Trophoblast cell (in vitro differentiated cells and primary cell): ENCODE data around the gene BRF1.

Source experiments
- DNase-seq, 2 donors: peaks; one replicate each; pipeline ENCODE4 v3.0.0-alpha.2; 2016
- H2AFZ ChIP-seq: 2 replicates; pipeline ENCODE4 v1.6.1; 2013; ENCODE audit warnings: low read length, moderate library complexity, mild to moderate bottlenecking; ENCODE audit not compliant: insufficient read depth, poor library complexity
- H2AK5ac ChIP-seq: 2 replicates; pipeline ENCODE4 v1.6.1; 2013; ENCODE audit warnings: mild to moderate bottlenecking, low read length
- H2BK120ac ChIP-seq: 2 replicates; pipeline ENCODE4 v1.6.1; 2013; ENCODE audit warnings: low read length, mild to moderate bottlenecking, moderate library complexity; ENCODE audit not compliant: insufficient read depth, poor library complexity
- H2BK12ac ChIP-seq: 2 replicates; pipeline ENCODE4 v1.6.1; 2013; ENCODE audit warnings: mild to moderate bottlenecking, low read length, moderate library complexity
- H2BK5ac ChIP-seq: 2 replicates; pipeline ENCODE4 v1.6.1; 2013; ENCODE audit warnings: low read length, low read depth, moderate library complexity, mild to moderate bottlenecking; ENCODE audit not compliant: poor library complexity
- H3K14ac ChIP-seq: 2 replicates; pipeline ENCODE4 v1.6.1; 2013; ENCODE audit warnings: mild to moderate bottlenecking, low read length
- H3K18ac ChIP-seq: 2 replicates; pipeline ENCODE4 v1.6.1; 2013; ENCODE audit warnings: mild to moderate bottlenecking, low read length
- H3K23ac ChIP-seq: 2 replicates; pipeline ENCODE4 v1.6.1; 2013; ENCODE audit warnings: low read length
- H3K27ac ChIP-seq: 2 replicates; pipeline ENCODE4 v1.5.1; 2013; ENCODE audit warnings: low read depth, mild to moderate bottlenecking, inconsistent platforms, low read length, moderate library complexity
- H3K27me3 ChIP-seq: 2 replicates; pipeline ENCODE4 v1.6.1; 2013; ENCODE audit warnings: inconsistent platforms, mild to moderate bottlenecking, low read length, moderate library complexity; ENCODE audit not compliant: insufficient read depth
- H3K36me3 ChIP-seq, 2 experiments: 1 replicate in 1 of 2; 2 replicates in 1 of 2; pipeline ENCODE4 v1.6.1; 2013; ENCODE audit warnings: low read length in 2 of 2, mild to moderate bottlenecking in 2 of 2, moderate library complexity in 1 of 2; ENCODE audit not compliant: insufficient read depth in 2 of 2, control insufficient read depth in 1 of 2
- H3K4ac ChIP-seq: 2 replicates; pipeline ENCODE4 v1.6.1; 2013; ENCODE audit warnings: low read depth, mild to moderate bottlenecking, low read length, moderate library complexity
- H3K4me1 ChIP-seq, 2 experiments: 1 replicate in 1 of 2; 2 replicates in 1 of 2; pipeline ENCODE4 v1.6.1; 2013; ENCODE audit warnings: low read length in 2 of 2, mild to moderate bottlenecking in 2 of 2, moderate library complexity in 1 of 2; ENCODE audit not compliant: insufficient read depth in 2 of 2, control insufficient read depth in 1 of 2
- H3K4me2 ChIP-seq: 2 replicates; pipeline ENCODE4 v1.6.1; 2013; ENCODE audit warnings: inconsistent platforms, mild to moderate bottlenecking, low read length, moderate library complexity
- H3K4me3 ChIP-seq: 2 replicates; pipeline ENCODE4 v1.5.1; 2013; ENCODE audit warnings: mild to moderate bottlenecking, low read depth, low read length, inconsistent platforms
- H3K79me1 ChIP-seq: one replicate; pipeline ENCODE4 v1.6.1; 2013; ENCODE audit warnings: low read length
- H3K79me2 ChIP-seq: 2 replicates; pipeline ENCODE4 v1.6.1; 2013; ENCODE audit warnings: low read length, mild to moderate bottlenecking; ENCODE audit not compliant: control insufficient read depth, insufficient read depth, poor library complexity
- H3K9ac ChIP-seq: 2 replicates; pipeline ENCODE4 v1.6.1; 2013; ENCODE audit warnings: mild to moderate bottlenecking, low read length
- H3K9me3 ChIP-seq: 2 replicates; pipeline ENCODE4 v1.6.1; 2013; ENCODE audit warnings: low read depth, mild to moderate bottlenecking, control low read depth, inconsistent platforms, low read length; ENCODE audit not compliant: insufficient read depth
- H4K12ac ChIP-seq: 2 replicates; pipeline ENCODE4 v1.6.1; 2013; ENCODE audit warnings: low read depth, mild to moderate bottlenecking, low read length, moderate library complexity
- H4K8ac ChIP-seq: 2 replicates; pipeline ENCODE4 v1.6.1; 2013; ENCODE audit warnings: low read depth, mild to moderate bottlenecking, low read length, moderate library complexity
- H4K91ac ChIP-seq: one replicate; pipeline ENCODE4 v1.6.1; 2013; ENCODE audit warnings: low read depth, mild to moderate bottlenecking, low read length, moderate library complexity
- WGBS: extraction: QIAGEN DNeasy Blood & Tissue Kit; methylation state at CpG from one replicate; pipeline ENCODE4 v1.1.7; 2013; ENCODE audit warnings: missing lambda C conversion rate; ENCODE audit not compliant: insufficient read length, insufficient coverage; ENCODE audit errors: extremely low coverage; 5-methylcytosine and 5-hydroxymethylcytosine counted together

Gene BRF1

DNA sequence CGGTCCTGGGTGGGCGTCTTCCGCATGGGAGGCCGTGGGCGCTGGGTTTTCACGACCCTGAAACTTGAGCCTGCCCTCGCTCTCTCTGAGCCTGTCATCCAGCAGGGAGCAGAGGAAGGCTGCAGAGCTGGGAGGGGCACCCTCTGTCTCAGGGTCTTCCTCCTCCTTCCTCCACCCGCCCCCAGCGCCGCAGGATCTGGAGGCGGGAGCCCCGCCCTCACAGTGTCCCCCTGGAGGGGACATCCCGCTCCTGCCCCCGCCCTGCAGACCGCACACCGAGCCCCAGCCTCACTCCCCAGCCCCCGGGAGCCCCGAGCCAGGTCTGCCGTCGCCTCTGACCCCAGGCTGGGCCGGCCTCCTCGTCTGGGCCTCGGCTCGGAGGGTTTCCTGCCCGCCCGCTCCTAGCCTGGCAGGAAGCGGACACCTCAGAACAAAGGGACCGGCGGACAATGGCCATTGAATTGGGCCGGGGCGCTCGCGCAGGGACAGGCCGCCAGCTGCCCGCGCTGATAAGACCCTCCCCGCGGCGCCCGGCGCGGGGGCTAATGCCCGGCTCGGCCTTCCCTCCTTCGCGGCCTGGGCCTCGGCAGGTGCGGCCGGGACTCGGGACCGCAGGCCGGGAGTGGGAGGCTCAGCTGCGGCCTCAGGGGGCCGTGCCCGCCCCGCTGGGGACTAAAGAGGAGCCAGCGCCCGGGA, 104.4 kb downstream of the BRF1 start:
- Histone ChIP-seq H3K4me3 (no peak overlapping the region), H3K79me1 (no peaks in the 10 kb centered on the region), H3K36me3 (no peaks in the 10 kb centered on the region), H4K8ac (peak overlapping the region; percentile 6), H2BK12ac (no peak overlapping the region), H3K9me3 (peaks cover 4% of the 10 kb centered on the region), H3K4ac (no peak overlapping the region), H3K14ac (no peak overlapping the region), H2BK5ac (no peak overlapping the region), H3K27ac (no peak overlapping the region), H3K9ac (no peak overlapping the region), H3K18ac (no peak overlapping the region), H4K91ac (peak overlapping the region; percentile 28), H3K27me3 (peaks cover 17% of the 10 kb centered on the region), H3K4me1 (peaks cover 0 to 10% of the 10 kb centered on the region in 2 experiments), H2AK5ac (no peak overlapping the region), H3K4me2 (peak overlapping the region; percentile 57), H3K79me2 (no peaks in the 10 kb centered on the region), H2AFZ (peak overlapping the region; percentile 60), H2BK120ac (no peak overlapping the region), H3K23ac (no peak overlapping the region), H4K12ac (peak overlapping the region; percentile 36)
- DNase-seq: no peak
- no CpG with 5 or more reads among the region's 58 CpGs for WGBS

GRCh38 chr14:105195522-105196264, 105.1 kb downstream of the BRF1 start:
- peak overlapping the region; percentile 60 for H2AFZ ChIP-seq
- WGBS: no CpG with 5 or more reads among the region's 25 CpGs
- no peaks in the 10 kb centered on the region for H3K79me1 ChIP-seq
- no peaks in the 10 kb centered on the region for H3K79me2 ChIP-seq
- H3K4me2 ChIP-seq: peak overlapping the region; percentile 57
- no peak overlapping the region for H3K4me3 ChIP-seq
- no peak overlapping the region for H2BK120ac ChIP-seq
- H2BK12ac ChIP-seq: no peak overlapping the region
- H4K8ac ChIP-seq: peak overlapping the region; percentile 6
- H3K18ac ChIP-seq: no peak overlapping the region
- H3K14ac ChIP-seq: no peak overlapping the region
- H4K91ac ChIP-seq: peak overlapping the region; percentile 28
- H3K9me3 ChIP-seq: peaks cover 4% of the 10 kb centered on the region
- no peaks in the 10 kb centered on the region for H3K36me3 ChIP-seq
- no peak overlapping the region for H3K23ac ChIP-seq
- H3K27me3 ChIP-seq: peaks cover 17% of the 10 kb centered on the region
- peaks cover 0 to 10% of the 10 kb centered on the region in 2 experiments for H3K4me1 ChIP-seq
- H4K12ac ChIP-seq: no peak overlapping the region
- no peak overlapping the region for H2BK5ac ChIP-seq
- no peak overlapping the region for H3K9ac ChIP-seq
- no peak overlapping the region for H2AK5ac ChIP-seq
- no peak for DNase-seq
- no peak overlapping the region for H3K27ac ChIP-seq
- H3K4ac ChIP-seq: no peak overlapping the region

GRCh38 chr14:105195051-105195450, 105.8 kb downstream of the BRF1 start:
- H2BK120ac ChIP-seq: no peak overlapping the region
- no peak overlapping the region for H3K14ac ChIP-seq
- H3K4me2 ChIP-seq: no peak overlapping the region
- H4K91ac ChIP-seq: no peak overlapping the region
- no peaks in the 10 kb centered on the region for H3K79me2 ChIP-seq
- no peak overlapping the region for H2AFZ ChIP-seq
- peaks cover 4% of the 10 kb centered on the region for H3K9me3 ChIP-seq
- H3K4ac ChIP-seq: no peak overlapping the region
- H3K4me1 ChIP-seq: peaks cover 0 to 10% of the 10 kb centered on the region in 2 experiments
- no peak overlapping the region for H3K4me3 ChIP-seq
- H3K27me3 ChIP-seq: peaks cover 17% of the 10 kb centered on the region
- no peak overlapping the region for H4K12ac ChIP-seq
- WGBS: no CpG with 5 or more reads among the region's 10 CpGs
- DNase-seq: no peak
- H4K8ac ChIP-seq: no peak overlapping the region
- no peak overlapping the region for H3K27ac ChIP-seq
- no peak overlapping the region for H2BK5ac ChIP-seq
- no peak overlapping the region for H3K23ac ChIP-seq
- no peaks in the 10 kb centered on the region for H3K79me1 ChIP-seq
- no peak overlapping the region for H3K18ac ChIP-seq
- no peaks in the 10 kb centered on the region for H3K36me3 ChIP-seq
- no peak overlapping the region for H2BK12ac ChIP-seq
- no peak overlapping the region for H2AK5ac ChIP-seq
- no peak overlapping the region for H3K9ac ChIP-seq

DNA sequence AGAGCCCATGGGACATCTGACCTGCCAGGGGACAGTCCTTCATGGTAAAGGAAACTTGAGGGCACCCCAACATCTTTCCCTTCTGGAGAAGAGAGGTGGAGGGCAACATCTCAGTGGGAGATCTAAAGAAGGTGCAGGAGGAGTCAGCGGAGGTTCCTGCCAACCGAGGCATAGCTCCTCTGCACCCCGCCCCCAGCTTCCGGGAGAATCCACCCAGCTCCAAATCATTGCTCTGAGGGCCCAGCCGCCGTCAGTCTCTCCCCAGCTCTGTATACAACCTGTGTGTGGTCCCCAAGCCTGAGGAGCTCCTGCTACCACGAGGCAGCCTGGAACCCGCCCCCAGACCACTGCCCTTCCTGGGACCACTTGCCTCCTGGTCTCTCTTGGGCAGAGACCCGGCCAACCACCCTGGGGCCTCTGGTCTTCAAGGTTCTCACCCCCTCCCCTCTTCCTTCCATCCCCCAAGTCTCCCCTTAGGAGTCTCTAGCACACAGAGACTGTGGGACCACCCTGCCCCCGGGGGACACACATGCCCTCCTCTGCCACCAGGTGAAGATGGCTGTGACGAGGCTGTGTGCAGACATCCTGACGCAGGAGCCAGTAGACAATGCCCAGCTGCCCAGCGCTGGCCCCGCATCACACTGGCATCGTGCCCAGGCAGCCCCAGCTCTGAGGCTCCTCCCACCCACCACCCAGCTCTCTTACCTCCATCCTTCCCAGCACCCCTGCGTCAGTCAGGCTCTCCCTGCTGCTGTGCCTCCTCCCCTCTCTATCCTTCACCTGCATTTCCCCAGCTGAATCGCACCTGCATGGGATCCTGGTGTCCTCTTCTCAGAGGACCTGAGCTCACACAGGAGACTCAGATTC, 106.7 kb downstream of the BRF1 start:
- Histone ChIP-seq H2AFZ (no peak overlapping the region), H4K91ac (no peak overlapping the region), H3K9ac (no peak overlapping the region), H2BK12ac (no peak overlapping the region), H2BK5ac (no peak overlapping the region), H3K4me1 (peaks cover 0 to 10% of the 10 kb centered on the region in 2 experiments), H3K18ac (no peak overlapping the region), H3K36me3 (no peaks in the 10 kb centered on the region), H3K9me3 (peaks cover 4% of the 10 kb centered on the region), H4K12ac (no peak overlapping the region), H3K27ac (no peak overlapping the region), H3K4me3 (no peak overlapping the region), H4K8ac (no peak overlapping the region), H3K4ac (no peak overlapping the region), H3K4me2 (no peak overlapping the region), H3K14ac (no peak overlapping the region), H2AK5ac (no peak overlapping the region), H3K23ac (no peak overlapping the region), H3K27me3 (peaks cover 17% of the 10 kb centered on the region), H2BK120ac (no peak overlapping the region), H3K79me1 (no peaks in the 10 kb centered on the region), H3K79me2 (no peaks in the 10 kb centered on the region)
- no peak for DNase-seq
- WGBS: no CpG with 5 or more reads among the region's 17 CpGs
